Tibial nerve (tissue), 3 donors: Measurements from ENCODE around the gene GDF15.
A peak's percentile ranks its signal among the peaks of the same experiment; 100 is the strongest.

Source experiments
- POLR2A ChIP-seq, 2 donors: fragments of 450-650 bp; IDR thresholded peaks; one replicate each; pipeline ENCODE4 v1.6.1; 2017; ENCODE audit warnings: antibody characterized with exemption in 2 of 2, mild to moderate bottlenecking in 2 of 2, moderate library complexity in 2 of 2
- TF ChIP-seq, protein P1 (sequence below), 5 experiments: fragments of 200-600 bp in 3 of 5; fragments of 450-650 bp in 2 of 5; sonication (generic) in 3 of 5; IDR thresholded peaks; one replicate each; pipeline ENCODE4 v1.5.1; 2016 to 2019; ENCODE audit warnings: antibody characterized with exemption in 5 of 5, mild to moderate bottlenecking in 3 of 5, moderate library complexity in 2 of 5

DNA sequence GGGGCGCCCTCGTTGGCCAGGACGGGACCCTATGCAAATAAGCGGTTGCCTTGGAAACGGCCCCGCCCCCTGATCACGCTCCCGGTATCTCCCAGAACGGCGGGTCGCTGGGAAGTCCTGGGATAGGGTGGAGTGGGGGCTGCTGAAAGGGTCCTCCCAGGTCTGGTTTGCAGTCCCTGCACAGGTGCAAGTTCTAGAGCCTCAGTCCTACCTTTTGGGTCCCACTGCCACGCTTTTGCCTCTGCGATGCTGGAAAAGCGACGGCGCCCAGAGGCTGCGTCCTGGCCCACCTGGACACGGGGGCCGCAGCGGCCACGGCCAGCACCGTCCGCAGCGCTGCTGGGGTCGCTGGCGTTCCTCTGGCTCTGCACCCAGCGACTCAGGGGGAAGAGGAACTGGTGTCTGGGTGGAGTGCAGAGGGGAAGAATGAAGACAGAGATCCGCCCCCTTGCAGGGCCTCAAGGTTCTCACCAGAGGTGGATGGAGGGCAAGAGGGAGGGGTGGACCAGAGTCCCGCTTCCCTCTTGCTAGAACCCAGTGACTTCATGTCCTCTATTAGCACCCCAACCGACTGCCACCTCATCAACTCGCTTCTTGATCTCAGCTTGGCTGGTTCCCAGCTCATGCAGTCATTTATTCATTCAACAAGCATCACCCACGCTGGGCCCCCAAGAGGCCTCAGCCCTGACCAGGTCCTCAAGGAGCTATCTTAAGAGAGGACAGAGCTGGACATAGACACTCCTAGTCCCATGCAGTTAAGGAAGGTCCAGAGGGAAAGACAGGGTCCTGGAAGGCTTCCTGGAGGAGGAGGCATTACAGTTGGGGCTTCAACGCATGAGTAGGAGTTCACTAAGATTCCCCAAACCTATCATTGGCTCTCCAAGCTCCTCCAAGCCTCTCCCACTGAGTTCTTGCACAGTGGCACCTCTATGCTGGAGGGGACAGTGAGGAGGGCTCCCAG lies 11.6 kb downstream of the GDF15 start, which contains the start of gene LRRC25:
- peak in 1 of 2 donors; percentile 27 for TF ChIP-seq POLR2A (IDR thresholded peaks at IDR 0.05)
- TF ChIP-seq, protein P1, sequence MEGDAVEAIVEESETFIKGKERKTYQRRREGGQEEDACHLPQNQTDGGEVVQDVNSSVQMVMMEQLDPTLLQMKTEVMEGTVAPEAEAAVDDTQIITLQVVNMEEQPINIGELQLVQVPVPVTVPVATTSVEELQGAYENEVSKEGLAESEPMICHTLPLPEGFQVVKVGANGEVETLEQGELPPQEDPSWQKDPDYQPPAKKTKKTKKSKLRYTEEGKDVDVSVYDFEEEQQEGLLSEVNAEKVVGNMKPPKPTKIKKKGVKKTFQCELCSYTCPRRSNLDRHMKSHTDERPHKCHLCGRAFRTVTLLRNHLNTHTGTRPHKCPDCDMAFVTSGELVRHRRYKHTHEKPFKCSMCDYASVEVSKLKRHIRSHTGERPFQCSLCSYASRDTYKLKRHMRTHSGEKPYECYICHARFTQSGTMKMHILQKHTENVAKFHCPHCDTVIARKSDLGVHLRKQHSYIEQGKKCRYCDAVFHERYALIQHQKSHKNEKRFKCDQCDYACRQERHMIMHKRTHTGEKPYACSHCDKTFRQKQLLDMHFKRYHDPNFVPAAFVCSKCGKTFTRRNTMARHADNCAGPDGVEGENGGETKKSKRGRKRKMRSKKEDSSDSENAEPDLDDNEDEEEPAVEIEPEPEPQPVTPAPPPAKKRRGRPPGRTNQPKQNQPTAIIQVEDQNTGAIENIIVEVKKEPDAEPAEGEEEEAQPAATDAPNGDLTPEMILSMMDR (IDR thresholded peaks at IDR 0.05), result no peak
